ENCODE results near the gene CES1. TPM values are rescaled to one million over a fixed set of nuclear protein-coding genes. Genes with fewer than 3 reads are reported as not detected.
"Not testable (repeated sequence)": the region's sequence is repeated elsewhere in the genome, so short reads cannot be mapped to it uniquely, and the experiment has no call there.

Gene CES1
- total RNA-seq, 1 experiment from 2014 or later = not detected

GRCh38 chr16:55820615-55821014 lies 12.3 kb downstream of the CES1 start:
- Histone ChIP-seq H3K4me1 (no peaks in the 10 kb centered on the region), H3K27me3 (peaks cover 17% of the 10 kb centered on the region), H3K27ac (no peak overlapping the region), H3K4me3 (no peak overlapping the region), H3K36me3 (no peaks in the 10 kb centered on the region), H3K9me3 (replicated peaks) (no peaks in the 10 kb centered on the region; the same call in 1 of the 2 replicates)
- no peak for DNase-seq

- H3K9me3 ChIP-seq (replicated peaks) = no peaks in the 10 kb centered on the region; the same call in 1 of the 2 replicates
- H3K4me1 ChIP-seq = no peaks in the 10 kb centered on the region
- peaks cover 13% of the 10 kb centered on the region; the same call in 1 of the 2 replicates for H3K27me3 ChIP-seq
- H3K4me3 ChIP-seq = no peak overlapping the region
- H3K27ac ChIP-seq = no peak overlapping the region
- H3K36me3 ChIP-seq = no peaks in the 10 kb centered on the region
- no peak for DNase-seq
These were observed 15.5 kb downstream of the CES1 start for GRCh38 chr16:55817236-55817912.

DNA sequence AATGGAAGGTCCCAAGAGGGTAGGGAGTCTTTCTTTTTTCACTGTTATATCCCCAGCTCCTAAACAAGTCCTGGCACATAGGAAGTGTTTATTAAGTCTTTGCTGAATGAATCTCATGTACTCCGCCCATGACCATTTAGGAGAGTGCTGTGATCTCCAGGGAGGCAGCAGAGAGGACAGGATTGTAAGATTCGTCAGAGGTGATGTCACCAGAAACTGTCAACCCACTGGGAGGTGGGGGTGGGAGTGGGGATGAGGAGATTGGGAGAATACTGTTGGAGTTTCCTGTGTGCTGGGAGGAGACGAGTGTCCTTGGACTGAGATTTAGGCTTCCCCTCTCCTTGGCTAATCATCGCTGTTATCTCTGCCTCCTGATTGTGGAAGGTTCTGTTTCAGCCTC lies 16.7 kb downstream of the CES1 start:
- H3K27ac ChIP-seq; H3K4me3 ChIP-seq; H3K36me3 ChIP-seq; H3K9me3 ChIP-seq (replicated peaks); H3K4me1 ChIP-seq; DNase-seq: not testable (repeated sequence)
- peaks cover 16% of the 10 kb centered on the region; the same call in 1 of the 2 replicates for H3K27me3 ChIP-seq

DNA sequence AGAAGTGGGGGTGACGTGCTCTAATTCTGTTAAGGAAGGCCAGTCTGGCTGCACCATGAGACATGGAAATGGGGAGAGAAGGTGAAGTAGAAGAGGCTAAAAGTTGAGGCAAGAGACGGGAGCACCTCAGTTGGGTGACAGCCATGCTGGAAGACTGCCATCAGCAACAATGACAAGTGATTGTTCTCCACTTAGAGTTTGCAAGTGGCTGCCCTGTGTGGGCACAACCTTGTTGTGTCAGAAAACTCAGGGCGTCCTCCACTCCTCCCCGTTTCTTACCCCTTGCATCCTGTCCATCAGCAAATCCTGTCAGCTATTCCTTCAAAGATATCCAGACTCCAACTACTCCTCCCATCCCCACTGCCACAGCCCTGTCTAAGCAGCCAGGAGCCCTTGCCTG lies 17.6 kb downstream of the CES1 start:
- no peak overlapping the region for H3K27ac ChIP-seq
- H3K4me3 ChIP-seq = no peak overlapping the region
- H3K27me3 ChIP-seq = peaks cover 20% of the 10 kb centered on the region
- no peaks in the 10 kb centered on the region; the same call in 1 of the 2 replicates for H3K9me3 ChIP-seq (replicated peaks)
- no peak for DNase-seq
- no peaks in the 10 kb centered on the region for H3K4me1 ChIP-seq
- H3K36me3 ChIP-seq = no peaks in the 10 kb centered on the region

DNA sequence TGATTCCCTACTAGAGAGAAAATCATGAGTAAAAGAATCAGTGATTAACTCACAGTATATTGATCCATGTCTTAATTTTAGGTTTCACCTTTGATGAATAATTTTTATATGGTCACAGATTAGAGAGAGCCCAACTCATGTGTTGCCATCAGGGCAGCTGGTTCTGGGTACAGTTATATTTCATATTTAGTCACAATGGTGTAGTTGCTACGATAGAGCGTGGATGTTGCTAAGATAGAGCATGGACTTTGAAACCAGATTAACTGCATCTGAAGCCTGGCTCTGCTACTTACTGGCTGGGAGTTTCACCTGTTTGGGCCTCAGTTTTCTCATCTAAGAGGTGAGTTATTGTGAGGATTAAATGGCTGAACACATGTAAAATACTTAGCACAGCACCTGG lies 18.7 kb downstream of the CES1 start:
- DNase-seq; H3K4me3 ChIP-seq; H3K9me3 ChIP-seq (replicated peaks); H3K27ac ChIP-seq; H3K4me1 ChIP-seq; H3K36me3 ChIP-seq: not testable (repeated sequence)
- H3K27me3 ChIP-seq = peaks cover 25% of the 10 kb centered on the region

- not testable (repeated sequence) for H3K36me3 ChIP-seq; H3K4me3 ChIP-seq; H3K9me3 ChIP-seq (replicated peaks); H3K27ac ChIP-seq; DNase-seq; H3K4me1 ChIP-seq
- H3K27me3 ChIP-seq = peaks cover 25% of the 10 kb centered on the region
These were observed 19.2 kb downstream of the CES1 start for GRCh38 chr16:55813730-55814129.

- Histone ChIP-seq H3K36me3 (no peaks in the 10 kb centered on the region), H3K4me1 (no peaks in the 10 kb centered on the region)
- DNase-seq = no peak
These were observed 19.9 kb downstream of the CES1 start for GRCh38 chr16:55812951-55813350.

DNA sequence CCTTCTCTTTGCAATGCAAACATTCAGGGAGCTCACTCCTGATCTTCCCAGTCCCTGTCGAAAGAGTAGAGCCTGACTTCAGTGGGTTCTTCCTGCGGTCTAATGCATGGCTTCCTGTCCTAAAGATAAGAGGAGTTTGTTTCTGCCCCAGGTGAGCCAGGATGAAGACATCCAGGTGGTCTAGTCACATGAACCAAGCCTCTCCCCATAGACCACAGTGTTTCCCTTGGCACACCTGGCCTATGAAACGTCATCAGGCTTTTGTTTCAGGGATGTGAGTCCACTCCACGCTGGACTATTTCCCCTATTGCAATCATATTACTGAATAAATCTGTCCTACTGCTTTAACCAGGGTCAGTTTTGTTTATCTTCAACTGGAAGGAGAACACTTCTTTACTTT lies 21.1 kb downstream of the CES1 start:
- no peaks in the 10 kb centered on the region for H3K36me3 ChIP-seq
- no peaks in the 10 kb centered on the region for H3K4me1 ChIP-seq
- H3K27ac ChIP-seq = no peak overlapping the region
- H3K9me3 ChIP-seq (replicated peaks) = no peaks in the 10 kb centered on the region
- H3K4me3 ChIP-seq = no peak overlapping the region
- no peak for DNase-seq
- peaks cover 17% of the 10 kb centered on the region for H3K27me3 ChIP-seq

More at GRCh38 chr16:55812951-55813350, 19.9 kb downstream of the CES1 start:
- Histone ChIP-seq H3K9me3 (replicated peaks) (no peaks in the 10 kb centered on the region; the same call in 1 of the 2 replicates), H3K4me3 (no peak overlapping the region), H3K27me3 (peaks cover 25% of the 10 kb centered on the region), H3K27ac (no peak overlapping the region)

DNA sequence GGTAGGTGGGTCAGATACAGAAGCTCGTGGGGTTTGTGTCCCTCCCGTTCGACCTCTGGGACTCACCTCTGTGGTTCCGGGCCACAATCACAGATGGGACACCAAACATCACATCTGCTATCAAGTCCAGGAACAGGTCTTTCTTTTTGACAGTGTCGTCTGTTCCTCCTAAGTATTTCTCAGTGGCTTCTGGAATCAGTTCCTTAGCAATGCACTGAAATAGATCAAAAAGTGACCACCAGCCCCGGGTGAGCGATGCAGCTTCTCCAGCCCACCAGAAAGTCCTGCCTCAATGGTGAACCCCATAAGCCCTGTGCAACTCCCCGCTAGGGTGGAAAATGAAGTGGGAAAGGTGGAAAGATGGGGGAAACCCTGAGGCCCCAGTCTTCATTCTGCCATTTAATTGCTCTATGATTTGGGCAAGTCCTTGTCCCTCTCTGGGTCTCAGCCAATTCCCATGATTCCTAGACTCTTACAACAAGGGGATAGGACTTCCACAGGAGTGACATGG lies 22.4 kb downstream of the CES1 start:
- H3K27ac ChIP-seq = no peak overlapping the region
- DNase-seq = no peak
- H3K4me1 ChIP-seq = no peaks in the 10 kb centered on the region
- no peaks in the 10 kb centered on the region for H3K36me3 ChIP-seq
- H3K9me3 ChIP-seq (replicated peaks) = no peaks in the 10 kb centered on the region
- H3K4me3 ChIP-seq = no peak overlapping the region
- peaks cover 17% of the 10 kb centered on the region for H3K27me3 ChIP-seq

GRCh38 chr16:55809851-55810250 lies 23.0 kb downstream of the CES1 start:
- no peak overlapping the region for H3K27ac ChIP-seq
- DNase-seq = no peak
- H3K4me1 ChIP-seq = no peaks in the 10 kb centered on the region
- H3K27me3 ChIP-seq = peaks cover 17% of the 10 kb centered on the region
- no peak overlapping the region for H3K4me3 ChIP-seq
- H3K9me3 ChIP-seq (replicated peaks) = no peaks in the 10 kb centered on the region
- no peaks in the 10 kb centered on the region for H3K36me3 ChIP-seq

DNA sequence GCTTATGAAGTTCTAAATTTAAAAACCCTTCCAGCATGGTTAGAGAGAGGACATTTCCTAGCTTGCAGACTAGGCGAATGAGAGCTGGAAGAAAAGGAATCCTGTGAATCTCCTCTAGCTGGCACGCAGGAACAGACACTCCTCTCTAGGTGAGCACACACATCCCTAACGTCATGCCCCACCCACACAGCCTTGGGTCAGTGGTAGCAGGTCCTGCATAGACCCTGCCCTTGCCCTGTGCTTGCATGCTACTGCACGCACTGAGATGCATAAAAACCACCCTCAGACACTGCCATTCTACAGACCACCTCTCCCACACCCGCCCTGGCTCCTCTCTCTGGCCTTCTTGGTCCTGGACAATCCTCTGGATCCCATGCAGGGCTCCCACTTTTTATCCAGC lies 23.5 kb downstream of the CES1 start:
- peaks cover 17% of the 10 kb centered on the region for H3K27me3 ChIP-seq
- no peak overlapping the region for H3K27ac ChIP-seq
- no peak for DNase-seq
- H3K4me3 ChIP-seq = no peak overlapping the region
- no peaks in the 10 kb centered on the region for H3K4me1 ChIP-seq
- no peaks in the 10 kb centered on the region for H3K9me3 ChIP-seq (replicated peaks)
- H3K36me3 ChIP-seq = no peaks in the 10 kb centered on the region

DNA sequence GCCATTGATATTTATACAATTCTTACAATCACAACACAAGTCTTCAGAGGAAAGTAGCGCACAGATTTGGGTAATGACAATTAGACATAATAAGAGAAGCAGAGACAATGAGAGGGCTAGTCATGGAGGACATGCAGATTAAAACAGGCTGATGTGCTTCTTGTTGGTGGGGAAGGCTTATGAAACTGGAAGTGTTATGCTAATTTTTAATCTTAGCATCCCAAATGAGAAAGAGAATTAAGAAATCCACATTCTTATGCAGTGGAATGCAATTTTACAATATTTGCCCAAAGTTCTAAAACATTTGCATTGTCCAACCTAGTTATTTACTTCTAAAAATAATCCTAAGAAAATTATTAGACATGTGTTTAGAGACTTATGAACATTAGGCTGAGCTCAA lies 24.6 kb downstream of the CES1 start:
- H3K27ac ChIP-seq; H3K9me3 ChIP-seq (replicated peaks); H3K4me1 ChIP-seq; H3K4me3 ChIP-seq; H3K36me3 ChIP-seq; DNase-seq: not testable (repeated sequence)
- H3K27me3 ChIP-seq = peaks cover 17% of the 10 kb centered on the region

- DNase-seq; H3K9me3 ChIP-seq (replicated peaks); H3K4me1 ChIP-seq; H3K27ac ChIP-seq; H3K36me3 ChIP-seq; H3K27me3 ChIP-seq; H3K4me3 ChIP-seq: not testable (repeated sequence)
These were observed 27.8 kb downstream of the CES1 start for GRCh38 chr16:55805104-55805503.

DNA sequence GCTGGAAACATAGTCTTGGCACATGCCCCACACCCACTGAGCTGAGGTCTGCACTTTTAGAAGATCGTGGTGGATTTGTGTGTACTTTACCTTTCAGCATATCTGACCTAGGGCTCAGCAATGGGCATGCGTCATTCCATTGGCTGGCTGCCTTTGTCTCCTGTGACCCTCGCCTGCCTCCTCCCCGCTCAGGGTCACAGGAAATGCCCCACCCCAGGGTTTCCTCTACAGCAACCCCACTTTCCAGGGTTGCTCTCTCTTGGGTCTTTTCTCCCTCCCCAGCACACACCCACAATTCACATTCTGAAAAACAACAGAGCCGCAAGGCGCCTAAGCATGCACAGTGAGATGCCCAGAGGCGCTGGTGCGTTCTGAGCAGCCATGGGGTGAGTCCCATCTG lies 29.2 kb downstream of the CES1 start:
- not testable (repeated sequence) for DNase-seq; H3K9me3 ChIP-seq (replicated peaks); H3K27me3 ChIP-seq; H3K27ac ChIP-seq; H3K4me1 ChIP-seq; H3K36me3 ChIP-seq; H3K4me3 ChIP-seq

DNA sequence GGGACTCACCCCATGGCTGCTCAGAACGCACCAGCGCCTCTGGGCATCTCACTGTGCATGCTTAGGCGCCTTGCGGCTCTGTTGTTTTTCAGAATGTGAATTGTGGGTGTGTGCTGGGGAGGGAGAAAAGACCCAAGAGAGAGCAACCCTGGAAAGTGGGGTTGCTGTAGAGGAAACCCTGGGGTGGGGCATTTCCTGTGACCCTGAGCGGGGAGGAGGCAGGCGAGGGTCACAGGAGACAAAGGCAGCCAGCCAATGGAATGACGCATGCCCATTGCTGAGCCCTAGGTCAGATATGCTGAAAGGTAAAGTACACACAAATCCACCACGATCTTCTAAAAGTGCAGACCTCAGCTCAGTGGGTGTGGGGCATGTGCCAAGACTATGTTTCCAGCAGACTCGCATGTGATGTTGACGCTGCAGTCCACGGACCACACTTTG lies 39.9 kb downstream of the CES1 start:
- H3K27ac ChIP-seq, H3K36me3 ChIP-seq, H3K4me3 ChIP-seq: not testable (repeated sequence)

GRCh38 chr16:55791512-55791911 lies 41.4 kb downstream of the CES1 start:
- H3K4me1 ChIP-seq; H3K27ac ChIP-seq; H3K27me3 ChIP-seq; H3K9me3 ChIP-seq (replicated peaks); H3K4me3 ChIP-seq; H3K36me3 ChIP-seq; DNase-seq: not testable (repeated sequence)

More for the DNA sequence above, 39.9 kb downstream of the CES1 start:
- DNase-seq; H3K9me3 ChIP-seq (replicated peaks); H3K4me1 ChIP-seq; H3K27me3 ChIP-seq: not testable (repeated sequence)
